NCI-H2227 treated with DMSO at 0.1 percent for 48 hours (cell line): Measurements from ENCODE around the gene ZNF532.
A peak's percentile ranks its signal among the peaks of the same experiment; 100 is the strongest.
"Not testable (repeated sequence)": the region's sequence is repeated elsewhere in the genome, so short reads cannot be mapped to it uniquely, and the experiment has no call there.

Experiments
- DNase-seq: peaks from one replicate; lab custom pipeline; 2025; lab: John Stamatoyannopoulos, UW

The ZNF532 gene

GRCh38 chr18:59008302-59008974 lies 143.8 kb downstream of the ZNF532 start:
- DNase-seq, result no peak

- DNase-seq, result no peak
Observed at GRCh38 chr18:59009846-59010245, 145.2 kb downstream of the ZNF532 start.

GRCh38 chr18:59011289-59011688 lies 146.6 kb downstream of the ZNF532 start:
- DNase-seq, result no peak

GRCh38 chr18:59011786-59012185 lies 147.1 kb downstream of the ZNF532 start:
- DNase-seq, result no peak

- no peak for DNase-seq
Observed at GRCh38 chr18:59012815-59013705, 148.4 kb downstream of the ZNF532 start.

GRCh38 chr18:59013744-59014143 lies 149.1 kb downstream of the ZNF532 start:
- DNase-seq, result no peak

- no peak for DNase-seq
Observed at GRCh38 chr18:59015531-59016152, 151.0 kb downstream of the ZNF532 start.

- no peak for DNase-seq
Observed at GRCh38 chr18:59021500-59021899, 156.8 kb downstream of the ZNF532 start.

- DNase-seq, result no peak
Observed at GRCh38 chr18:59022167-59022945, 157.7 kb downstream of the ZNF532 start.

GRCh38 chr18:59024829-59025228 lies 160.2 kb downstream of the ZNF532 start:
- DNase-seq, result no peak

GRCh38 chr18:59025532-59025931 lies 160.9 kb downstream of the ZNF532 start:
- not testable (repeated sequence) for DNase-seq

- no peak for DNase-seq
Observed at GRCh38 chr18:59026364-59026763, 161.7 kb downstream of the ZNF532 start.

GRCh38 chr18:59026831-59027410 lies 162.2 kb downstream of the ZNF532 start:
- no peak for DNase-seq

GRCh38 chr18:59029663-59030429 lies 165.2 kb downstream of the ZNF532 start:
- peak; percentile 30 for DNase-seq

- no peak for DNase-seq
Observed at GRCh38 chr18:59032308-59032707, 167.6 kb downstream of the ZNF532 start.

- no peak for DNase-seq
Observed at GRCh38 chr18:59033359-59033758, 168.7 kb downstream of the ZNF532 start.

- no peak for DNase-seq
Observed at GRCh38 chr18:59033974-59034373, 169.3 kb downstream of the ZNF532 start.

- DNase-seq, result no peak
Observed at GRCh38 chr18:59035591-59035990, 170.9 kb downstream of the ZNF532 start.
